Esophagus muscularis mucosa (tissue), 4 donors: ENCODE results near the gene NUP50.

ENCODE experiments used
- EP300 ChIP-seq: sonication (generic); formaldehyde crosslinking; IDR thresholded peaks from one replicate; pipeline ENCODE4 v1.6.1; 2017; ENCODE audit warnings: antibody characterized with exemption
- POLR2A ChIP-seq: fragments of 450-650 bp; IDR thresholded peaks from one replicate; pipeline ENCODE4 v1.6.1; 2017; ENCODE audit warnings: antibody characterized with exemption, moderate library complexity, mild to moderate bottlenecking, low read depth
- POLR2AphosphoS5 ChIP-seq, 2 donors: sonication (generic); formaldehyde crosslinking; IDR thresholded peaks; one replicate each; pipeline ENCODE4 v1.6.1; 2017; ENCODE audit warnings: antibody characterized with exemption in 2 of 2
- TF ChIP-seq, protein P1 (sequence below), 3 experiments: fragments of 200-600 bp in 2 of 3; fragments of 450-650 bp in 1 of 3; sonication (generic) in 2 of 3; IDR thresholded peaks; one replicate each; pipeline ENCODE4 v1.5.1; 2017 to 2019; ENCODE audit warnings: antibody characterized with exemption in 3 of 3, mild to moderate bottlenecking in 2 of 3, moderate library complexity in 1 of 3

DNA sequence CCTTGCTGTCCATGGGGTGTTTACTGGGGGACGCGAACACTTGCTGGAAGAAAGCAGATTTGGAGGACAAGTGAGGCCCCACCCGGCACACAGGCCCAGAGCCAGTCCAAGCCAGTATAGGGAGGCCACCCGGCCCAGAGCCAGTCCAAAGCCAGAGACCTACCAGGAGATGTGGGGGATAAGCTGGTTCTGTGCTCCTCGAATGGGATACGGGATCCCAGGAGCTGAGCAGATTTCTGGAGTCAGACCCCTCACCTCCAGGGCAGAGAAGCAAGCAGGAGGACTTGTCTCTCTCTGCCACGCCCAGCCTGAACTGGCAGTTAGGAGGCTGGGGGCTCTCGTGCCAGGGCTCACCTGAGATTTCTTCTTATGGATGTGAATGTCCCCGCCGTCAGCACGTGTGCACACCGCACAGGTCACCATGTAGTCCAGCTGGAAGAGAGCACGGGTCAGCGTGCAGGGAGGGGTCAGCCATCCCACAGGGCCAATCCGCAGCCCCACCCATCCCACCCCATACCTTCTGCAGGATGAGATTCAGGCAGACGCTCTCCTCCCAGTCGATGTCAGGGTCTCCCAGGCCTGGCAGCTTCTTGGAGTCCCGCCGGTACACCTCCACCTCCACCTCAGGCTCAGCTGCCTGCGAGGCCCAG is 41.7 kb downstream of the NUP50 start:
- TF ChIP-seq, protein P1, sequence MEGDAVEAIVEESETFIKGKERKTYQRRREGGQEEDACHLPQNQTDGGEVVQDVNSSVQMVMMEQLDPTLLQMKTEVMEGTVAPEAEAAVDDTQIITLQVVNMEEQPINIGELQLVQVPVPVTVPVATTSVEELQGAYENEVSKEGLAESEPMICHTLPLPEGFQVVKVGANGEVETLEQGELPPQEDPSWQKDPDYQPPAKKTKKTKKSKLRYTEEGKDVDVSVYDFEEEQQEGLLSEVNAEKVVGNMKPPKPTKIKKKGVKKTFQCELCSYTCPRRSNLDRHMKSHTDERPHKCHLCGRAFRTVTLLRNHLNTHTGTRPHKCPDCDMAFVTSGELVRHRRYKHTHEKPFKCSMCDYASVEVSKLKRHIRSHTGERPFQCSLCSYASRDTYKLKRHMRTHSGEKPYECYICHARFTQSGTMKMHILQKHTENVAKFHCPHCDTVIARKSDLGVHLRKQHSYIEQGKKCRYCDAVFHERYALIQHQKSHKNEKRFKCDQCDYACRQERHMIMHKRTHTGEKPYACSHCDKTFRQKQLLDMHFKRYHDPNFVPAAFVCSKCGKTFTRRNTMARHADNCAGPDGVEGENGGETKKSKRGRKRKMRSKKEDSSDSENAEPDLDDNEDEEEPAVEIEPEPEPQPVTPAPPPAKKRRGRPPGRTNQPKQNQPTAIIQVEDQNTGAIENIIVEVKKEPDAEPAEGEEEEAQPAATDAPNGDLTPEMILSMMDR (IDR thresholded peaks at IDR 0.05) = no peak
- TF ChIP-seq EP300 (no peak), POLR2AphosphoS5 (IDR thresholded peaks at IDR 0.05) (no peak), POLR2A (no peak)
